NB4 (cell line): ENCODE results near the gene MEN1.

ENCODE experiments used
- CTCF ChIP-seq: IDR thresholded peaks from one replicate; pipeline ENCODE4 v1.5.1; 2012; ENCODE audit warnings: low read depth, low read length
- MAX ChIP-seq: IDR thresholded peaks from 2 replicates; pipeline ENCODE4 v1.6.1; 2011; ENCODE audit warnings: low read depth, low read length
- MYC ChIP-seq: IDR thresholded peaks from 2 replicates; pipeline ENCODE4 v1.6.1; 2011; ENCODE audit warnings: low read depth, low read length
- POLR2A ChIP-seq: IDR thresholded peaks from 2 replicates; pipeline ENCODE4 v1.6.1; 2011; ENCODE audit warnings: mild to moderate bottlenecking; ENCODE audit not compliant: insufficient read length; ENCODE audit errors: extremely low read depth

GRCh38 chr11:64837887-64838351 lies 27.6 kb upstream of the MEN1 start:
- TF ChIP-seq CTCF (no peak), POLR2A (no peak), MYC (no peak), MAX (no peak)
